Peyer's patch (tissue), 4 donors: ENCODE results near the gene STAT5B.

ENCODE experiments used
- POLR2A ChIP-seq, 2 donors: fragments of 450-650 bp; IDR thresholded peaks; one replicate each; pipeline ENCODE4 v1.5.1; 2017; ENCODE audit warnings: antibody characterized with exemption in 2 of 2, mild to moderate bottlenecking in 2 of 2, moderate library complexity in 2 of 2
- TF ChIP-seq, protein P1 (sequence below), 6 experiments: fragments of 450-650 bp in 4 of 6; fragments of 200-600 bp in 2 of 6; sonication (generic) in 1 of 6; IDR thresholded peaks; one replicate each; pipeline ENCODE4 v1.5.1; 2017 to 2019; ENCODE audit warnings: antibody characterized with exemption in 6 of 6, mild to moderate bottlenecking in 3 of 6, moderate library complexity in 1 of 6

DNA sequence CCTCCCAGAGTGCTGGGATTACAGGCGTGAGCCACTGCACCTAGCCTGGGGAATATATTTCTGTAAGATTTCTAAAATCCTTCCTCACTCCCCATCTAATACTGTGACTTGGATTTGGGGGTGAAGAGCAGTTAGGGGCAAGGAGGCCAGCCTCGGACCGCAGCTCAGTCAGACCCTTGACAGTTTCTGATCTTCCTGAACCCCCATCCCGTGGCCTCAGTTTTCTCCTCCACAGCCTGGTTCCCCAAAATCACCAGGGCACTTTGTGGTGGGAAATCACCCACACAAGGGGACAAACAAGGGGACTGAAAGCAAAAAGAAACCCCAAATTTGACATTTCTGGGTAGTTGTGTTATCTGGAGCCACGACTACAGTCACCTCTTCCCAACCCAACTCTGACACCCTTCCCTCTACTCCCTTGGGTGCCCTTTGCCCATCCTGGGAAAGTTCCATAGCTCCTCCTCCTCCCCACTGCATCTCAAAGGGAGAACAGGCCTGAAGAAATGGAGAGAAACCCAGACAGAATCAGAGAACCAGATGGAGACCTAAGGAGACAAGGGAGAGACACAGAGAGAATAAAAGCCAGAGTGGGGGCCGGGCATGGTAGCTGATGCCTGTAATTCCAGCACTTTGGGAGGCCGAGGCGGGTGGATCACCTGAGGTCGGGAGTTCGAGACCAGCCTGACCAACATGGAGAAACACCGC, 9.3 kb upstream of the STAT5B start:
- TF ChIP-seq, protein P1, sequence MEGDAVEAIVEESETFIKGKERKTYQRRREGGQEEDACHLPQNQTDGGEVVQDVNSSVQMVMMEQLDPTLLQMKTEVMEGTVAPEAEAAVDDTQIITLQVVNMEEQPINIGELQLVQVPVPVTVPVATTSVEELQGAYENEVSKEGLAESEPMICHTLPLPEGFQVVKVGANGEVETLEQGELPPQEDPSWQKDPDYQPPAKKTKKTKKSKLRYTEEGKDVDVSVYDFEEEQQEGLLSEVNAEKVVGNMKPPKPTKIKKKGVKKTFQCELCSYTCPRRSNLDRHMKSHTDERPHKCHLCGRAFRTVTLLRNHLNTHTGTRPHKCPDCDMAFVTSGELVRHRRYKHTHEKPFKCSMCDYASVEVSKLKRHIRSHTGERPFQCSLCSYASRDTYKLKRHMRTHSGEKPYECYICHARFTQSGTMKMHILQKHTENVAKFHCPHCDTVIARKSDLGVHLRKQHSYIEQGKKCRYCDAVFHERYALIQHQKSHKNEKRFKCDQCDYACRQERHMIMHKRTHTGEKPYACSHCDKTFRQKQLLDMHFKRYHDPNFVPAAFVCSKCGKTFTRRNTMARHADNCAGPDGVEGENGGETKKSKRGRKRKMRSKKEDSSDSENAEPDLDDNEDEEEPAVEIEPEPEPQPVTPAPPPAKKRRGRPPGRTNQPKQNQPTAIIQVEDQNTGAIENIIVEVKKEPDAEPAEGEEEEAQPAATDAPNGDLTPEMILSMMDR (IDR thresholded peaks at IDR 0.05), result no peak
- TF ChIP-seq POLR2A (IDR thresholded peaks at IDR 0.05), result no peak
